ENCODE data around the gene TRAFD1. TPM values are rescaled to one million over a fixed set of nuclear protein-coding genes. Genes with fewer than 3 reads are reported as not detected.

Gene TRAFD1
- total and polyA plus RNA-seq, 2 of the 13 experiments (the other 11 are each of a cell fraction or from before 2014, with no cell fraction given) = 9.5 to 20.9 TPM

DNA sequence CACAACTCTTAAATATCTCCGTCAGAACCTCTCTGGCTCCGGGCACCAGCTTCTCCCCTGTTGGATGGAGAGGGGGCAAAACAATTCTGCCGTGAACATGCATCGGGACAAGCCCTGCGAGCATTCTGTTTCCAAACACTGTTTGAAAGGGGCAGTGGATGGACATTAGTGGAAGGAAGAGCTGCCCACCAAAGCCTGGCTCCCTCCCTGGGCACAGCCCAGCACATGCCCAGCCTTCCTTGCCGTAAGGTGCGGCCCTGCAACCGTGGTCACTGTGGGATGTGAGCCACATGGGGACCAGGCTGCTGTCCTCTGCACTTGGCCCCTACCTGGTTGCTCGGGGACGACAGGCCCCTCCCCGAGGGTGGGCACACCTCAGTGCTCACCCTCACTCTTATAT is 54.0 kb downstream of the TRAFD1 start (continued):
- TF ChIP-seq, protein P1, sequence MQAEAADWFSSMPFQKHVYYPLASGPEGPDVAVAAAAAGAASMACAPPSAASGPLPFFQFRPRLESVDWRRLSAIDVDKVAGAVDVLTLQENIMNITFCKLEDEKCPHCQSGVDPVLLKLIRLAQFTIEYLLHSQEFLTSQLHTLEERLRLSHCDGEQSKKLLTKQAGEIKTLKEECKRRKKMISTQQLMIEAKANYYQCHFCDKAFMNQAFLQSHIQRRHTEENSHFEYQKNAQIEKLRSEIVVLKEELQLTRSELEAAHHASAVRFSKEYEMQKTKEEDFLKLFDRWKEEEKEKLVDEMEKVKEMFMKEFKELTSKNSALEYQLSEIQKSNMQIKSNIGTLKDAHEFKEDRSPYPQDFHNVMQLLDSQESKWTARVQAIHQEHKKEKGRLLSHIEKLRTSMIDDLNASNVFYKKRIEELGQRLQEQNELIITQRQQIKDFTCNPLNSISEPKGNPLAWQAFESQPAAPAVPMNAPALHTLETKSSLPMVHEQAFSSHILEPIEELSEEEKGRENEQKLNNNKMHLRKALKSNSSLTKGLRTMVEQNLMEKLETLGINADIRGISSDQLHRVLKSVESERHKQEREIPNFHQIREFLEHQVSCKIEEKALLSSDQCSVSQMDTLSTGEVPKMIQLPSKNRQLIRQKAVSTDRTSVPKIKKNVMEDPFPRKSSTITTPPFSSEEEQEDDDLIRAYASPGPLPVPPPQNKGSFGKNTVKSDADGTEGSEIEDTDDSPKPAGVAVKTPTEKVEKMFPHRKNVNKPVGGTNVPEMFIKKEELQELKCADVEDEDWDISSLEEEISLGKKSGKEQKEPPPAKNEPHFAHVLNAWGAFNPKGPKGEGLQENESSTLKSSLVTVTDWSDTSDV (CRISPR knock-in tag; IDR thresholded peaks at IDR 0.05) = no peak
- no peak for TF ChIP-seq GTF2F1 (IDR thresholded peaks at IDR 0.05; ENCODE audit: low read length)
- TF ChIP-seq ZBTB21 (CRISPR knock-in tag; IDR thresholded peaks at IDR 0.05) = no peak
- TF ChIP-seq KDM5A (IDR thresholded peaks at IDR 0.05; ENCODE audit: borderline replicate concordance, low read length) = no peak
- no peak for TF ChIP-seq RFX5 (IDR thresholded peaks at IDR 0.05; ENCODE audit: low read depth, low read length)
- TF ChIP-seq, protein P2, sequence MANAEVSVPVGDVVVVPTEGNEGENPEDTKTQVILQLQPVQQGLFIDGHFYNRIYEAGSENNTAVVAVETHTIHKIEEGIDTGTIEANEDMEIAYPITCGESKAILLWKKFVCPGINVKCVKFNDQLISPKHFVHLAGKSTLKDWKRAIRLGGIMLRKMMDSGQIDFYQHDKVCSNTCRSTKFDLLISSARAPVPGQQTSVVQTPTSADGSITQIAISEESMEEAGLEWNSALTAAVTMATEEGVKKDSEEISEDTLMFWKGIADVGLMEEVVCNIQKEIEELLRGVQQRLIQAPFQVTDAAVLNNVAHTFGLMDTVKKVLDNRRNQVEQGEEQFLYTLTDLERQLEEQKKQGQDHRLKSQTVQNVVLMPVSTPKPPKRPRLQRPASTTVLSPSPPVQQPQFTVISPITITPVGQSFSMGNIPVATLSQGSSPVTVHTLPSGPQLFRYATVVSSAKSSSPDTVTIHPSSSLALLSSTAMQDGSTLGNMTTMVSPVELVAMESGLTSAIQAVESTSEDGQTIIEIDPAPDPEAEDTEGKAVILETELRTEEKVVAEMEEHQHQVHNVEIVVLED (CRISPR knock-in tag; IDR thresholded peaks at IDR 0.05; ENCODE audit: borderline replicate concordance) = no peak
- TF ChIP-seq ZNF777 (CRISPR knock-in tag; IDR thresholded peaks at IDR 0.05) = no peak
- no peak for TF ChIP-seq CENPT (CRISPR knock-in tag; IDR thresholded peaks at IDR 0.05; ENCODE audit: low read depth)
- TF ChIP-seq U2AF2 (IDR thresholded peaks at IDR 0.05; ENCODE audit: low read depth, low read length) = no peak
- no peak for TF ChIP-seq GATAD1 (CRISPR knock-in tag; IDR thresholded peaks at IDR 0.05)
- TF ChIP-seq ZNF652 (CRISPR knock-in tag; IDR thresholded peaks at IDR 0.05; ENCODE audit: borderline replicate concordance, low read depth) = no peak
